Stimulated activated CD4-positive, alpha-beta T cell treated with anti-CD3 and anti-CD28 coated beads, Interleukin-1b, Interleukin-23, amount 100 ng/mL, for 48 hours (primary cell): ENCODE results near the gene OR2A7.
"Not testable (repeated sequence)": the region's sequence is repeated elsewhere in the genome, so short reads cannot be mapped to it uniquely, and the experiment has no call there.

Experiments used
- DNase-seq: peaks from one replicate; pipeline ENCODE4 v3.0.0-alpha.2; 2020

Gene OR2A7

GRCh38 chr7:144264692-144265091 is at the start of gene OR2A7:
OR2A7 (minus strand) TSS chr7:144264792; CDS start chr7:144259628, 5,164 bp downstream.
- DNase-seq = not testable (repeated sequence)

- not testable (repeated sequence) for DNase-seq
These were observed 47.4 kb upstream of the OR2A7 start, which contains the start of gene OR2A1 for GRCh38 chr7:144311872-144312469. OR2A1 (plus strand) TSS chr7:144312419; CDS start chr7:144318125, 5,706 bp downstream.

GRCh38 chr7:144311218-144311617 is 46.6 kb upstream of the OR2A7 start:
- not testable (repeated sequence) for DNase-seq

- DNase-seq = not testable (repeated sequence)
These were observed 45.1 kb upstream of the OR2A7 start for GRCh38 chr7:144309702-144310101.

GRCh38 chr7:144305156-144305555 is 40.6 kb upstream of the OR2A7 start:
- DNase-seq = not testable (repeated sequence)

GRCh38 chr7:144303607-144304006 is 39.0 kb upstream of the OR2A7 start:
- not testable (repeated sequence) for DNase-seq

- not testable (repeated sequence) for DNase-seq
These were observed 38.1 kb upstream of the OR2A7 start for GRCh38 chr7:144302578-144303303.

- not testable (repeated sequence) for DNase-seq
These were observed 29.4 kb upstream of the OR2A7 start for GRCh38 chr7:144293794-144294499.

GRCh38 chr7:144292384-144293161 is 28.0 kb upstream of the OR2A7 start:
- DNase-seq = not testable (repeated sequence)

- DNase-seq = peak; percentile 1
These were observed 27.0 kb upstream of the OR2A7 start for GRCh38 chr7:144291607-144292006.

- not testable (repeated sequence) for DNase-seq
These were observed 22.7 kb upstream of the OR2A7 start for GRCh38 chr7:144287171-144287784.

GRCh38 chr7:144283716-144284115 is 19.1 kb upstream of the OR2A7 start:
- not testable (repeated sequence) for DNase-seq

GRCh38 chr7:144282490-144282889 is 17.9 kb upstream of the OR2A7 start:
- DNase-seq = not testable (repeated sequence)

GRCh38 chr7:144281981-144282380 is 17.4 kb upstream of the OR2A7 start:
- not testable (repeated sequence) for DNase-seq

- DNase-seq = not testable (repeated sequence)
These were observed 15.4 kb upstream of the OR2A7 start for GRCh38 chr7:144280010-144280409.

- DNase-seq = not testable (repeated sequence)
These were observed 10.7 kb upstream of the OR2A7 start for GRCh38 chr7:144275281-144275680.

GRCh38 chr7:144269188-144269587 is 4.6 kb upstream of the OR2A7 start, which contains the start of gene CTAGE8:
CTAGE8 (minus strand) TSS chr7:144269288; CDS start chr7:144269250, 38 bp downstream.
- not testable (repeated sequence) for DNase-seq

GRCh38 chr7:144262128-144262527 is 2.5 kb downstream of the OR2A7 start:
- not testable (repeated sequence) for DNase-seq

- not testable (repeated sequence) for DNase-seq
These were observed 5.5 kb downstream of the OR2A7 start for GRCh38 chr7:144259067-144259466.

GRCh38 chr7:144256112-144256511 is 8.5 kb downstream of the OR2A7 start:
- no peak for DNase-seq

GRCh38 chr7:144255471-144255897 is 9.1 kb downstream of the OR2A7 start:
- no peak for DNase-seq

- not testable (repeated sequence) for DNase-seq
These were observed 12.3 kb downstream of the OR2A7 start for GRCh38 chr7:144252307-144252706.
